Loucy (cell line): ENCODE results near the gene EHF.
A peak's percentile ranks its signal among the peaks of the same experiment; 100 is the strongest.

Experiments
- H2AFZ ChIP-seq: fragments of 200-600 bp; sonication (generic); 2 replicates; pipeline ENCODE4 v1.6.0; 2016; ENCODE audit warnings: antibody characterized with exemption, mild to moderate bottlenecking, low read length, moderate library complexity
- H3F3A ChIP-seq: fragments of 200-600 bp; 2 replicates; pipeline ENCODE4 v1.6.0; 2016; ENCODE audit warnings: antibody characterized with exemption, low read depth, mild to moderate bottlenecking
- H3K27me3 ChIP-seq: fragments of 200-600 bp; sonication (generic); 2 replicates; pipeline ENCODE4 v1.6.1; 2014; ENCODE audit warnings: low read length, mild to moderate bottlenecking; ENCODE audit not compliant: insufficient read depth, poor library complexity, severe bottlenecking
- H3K36me3 ChIP-seq: fragments of 200-600 bp; sonication (generic); 2 replicates; pipeline ENCODE4 v1.6.1; 2016; ENCODE audit warnings: low read length; ENCODE audit not compliant: insufficient read depth
- H3K4me1 ChIP-seq: fragments of 200-600 bp; sonication (generic); 2 replicates; pipeline ENCODE4 v1.5.1; 2014; ENCODE audit warnings: low read length, mild to moderate bottlenecking; ENCODE audit not compliant: insufficient read depth, poor library complexity, severe bottlenecking
- H3K4me2 ChIP-seq: fragments of 200-600 bp; sonication (generic); 2 replicates; pipeline ENCODE4 v1.6.0; 2014; ENCODE audit warnings: antibody characterized with exemption, low read length, low read depth, mild to moderate bottlenecking; ENCODE audit not compliant: poor library complexity, severe bottlenecking
- H3K4me3 ChIP-seq: fragments of 200-600 bp; sonication (generic); 2 replicates; pipeline ENCODE4 v1.5.1; 2014; ENCODE audit warnings: low read length, mild to moderate bottlenecking, mixed read lengths; ENCODE audit not compliant: poor library complexity, severe bottlenecking
- H3K79me2 ChIP-seq: fragments of 200-600 bp; sonication (generic); 2 replicates; pipeline ENCODE4 v1.6.1; 2014; ENCODE audit warnings: low read length; ENCODE audit not compliant: insufficient read depth
- H3K9ac ChIP-seq: fragments of 200-600 bp; sonication (generic); 2 replicates; pipeline ENCODE4 v1.6.0; 2014; ENCODE audit warnings: mild to moderate bottlenecking, low read depth, low read length, moderate library complexity; ENCODE audit not compliant: poor library complexity, severe bottlenecking
- H3K9me2 ChIP-seq: fragments of 200-600 bp; sonication (generic); replicated peaks from 2 replicates; pipeline ENCODE4 v1.6.1; 2016; ENCODE audit warnings: low read depth, low read length, mixed read lengths
- H3K9me3 ChIP-seq: fragments of 200-600 bp; sonication (generic); 2 replicates; pipeline ENCODE4 v1.6.1; 2014; ENCODE audit warnings: mild to moderate bottlenecking, antibody characterized with exemption, low read length, low read depth; ENCODE audit not compliant: insufficient read depth
- H4K20me1 ChIP-seq: fragments of 200-600 bp; sonication (generic); 2 replicates; pipeline ENCODE4 v1.6.0; 2014; ENCODE audit warnings: antibody characterized with exemption, low read length, mild to moderate bottlenecking; ENCODE audit not compliant: insufficient read depth, poor library complexity, severe bottlenecking
- CTCF ChIP-seq: fragments of 200-600 bp; sonication (generic); conservative IDR thresholded peaks from 2 replicates; pipeline ENCODE4 v1.5.1; 2014; ENCODE audit warnings: mild to moderate bottlenecking, antibody characterized with exemption, low read length
- EZH2phosphoT487 ChIP-seq: fragments of 200-600 bp; IDR thresholded peaks from 2 replicates; pipeline ENCODE4 v1.6.1; 2018; ENCODE audit warnings: antibody characterized with exemption, mild to moderate bottlenecking, moderate library complexity, borderline replicate concordance

Gene EHF

GRCh38 chr11:34633640-34633989 is 12.7 kb downstream of the EHF start:
- no peak for TF ChIP-seq EZH2phosphoT487
- TF ChIP-seq CTCF: no peak
- peak overlapping the region; percentile 18 for H3K4me3 ChIP-seq
- H3K79me2 ChIP-seq: no peaks in the 10 kb centered on the region
- H2AFZ ChIP-seq: peak overlapping the region; percentile 81
- peaks cover 15% of the 10 kb centered on the region for H3K4me1 ChIP-seq
- no peaks in the 10 kb centered on the region for H4K20me1 ChIP-seq
- H3K4me2 ChIP-seq: peak overlapping the region; percentile 59
- H3K9me2 ChIP-seq: no peaks in the 10 kb centered on the region
- H3K36me3 ChIP-seq: no peaks in the 10 kb centered on the region
- no peaks in the 10 kb centered on the region for H3K27me3 ChIP-seq
- H3F3A ChIP-seq: no peaks in the 10 kb centered on the region
- no peak overlapping the region for H3K9ac ChIP-seq
- H3K9me3 ChIP-seq: no peaks in the 10 kb centered on the region

- Histone ChIP-seq H3K79me2 (no peaks in the 10 kb centered on the region), H3K4me3 (peak overlapping the region; percentile 18), H4K20me1 (no peaks in the 10 kb centered on the region), H3K36me3 (no peaks in the 10 kb centered on the region), H2AFZ (peak overlapping the region; percentile 81), H3K4me1 (peaks cover 15% of the 10 kb centered on the region), H3K27me3 (no peaks in the 10 kb centered on the region), H3K9ac (no peak overlapping the region), H3F3A (no peaks in the 10 kb centered on the region), H3K9me2 (no peaks in the 10 kb centered on the region), H3K4me2 (peak overlapping the region; percentile 59), H3K9me3 (no peaks in the 10 kb centered on the region)
- 0 out of 2 replicates have a peak, but pooled peaks have one; percentile 16 for TF ChIP-seq CTCF
- TF ChIP-seq EZH2phosphoT487: no peak
Observed at GRCh38 chr11:34633990-34634693, 13.2 kb downstream of the EHF start.

GRCh38 chr11:34634694-34635062 is 13.8 kb downstream of the EHF start:
- Histone ChIP-seq H3K27me3 (no peaks in the 10 kb centered on the region), H3K4me3 (no peak overlapping the region), H3K4me1 (peaks cover 20% of the 10 kb centered on the region), H3K79me2 (no peaks in the 10 kb centered on the region), H2AFZ (no peak overlapping the region; the same call in 1 of the 2 replicates), H3K9me2 (no peaks in the 10 kb centered on the region), H3K4me2 (peak overlapping the region; percentile 59), H3K9me3 (no peaks in the 10 kb centered on the region), H3K36me3 (no peaks in the 10 kb centered on the region), H4K20me1 (no peaks in the 10 kb centered on the region), H3K9ac (no peak overlapping the region), H3F3A (no peaks in the 10 kb centered on the region)
- TF ChIP-seq EZH2phosphoT487 (no peak), CTCF (no peak)
